Endodermal cell (in vitro differentiated cells): Measurements from ENCODE around the gene SRPRA. TPM values are rescaled to one million over a fixed set of nuclear protein-coding genes. Genes with fewer than 3 reads are reported as not detected.

ENCODE experiments used
- DNase-seq: peaks from one replicate; pipeline ENCODE4 v3.0.0-alpha.2; 2017
- H3K27ac ChIP-seq: 2 replicates; pipeline ENCODE4 v1.5.1; 2013; ENCODE audit warnings: mild to moderate bottlenecking, low read depth, low read length, moderate library complexity
- H3K27me3 ChIP-seq: 2 replicates; pipeline ENCODE4 v1.6.1; 2013; ENCODE audit warnings: mild to moderate bottlenecking, low read length, moderate library complexity; ENCODE audit not compliant: insufficient read depth, control insufficient read depth, poor library complexity, severe bottlenecking
- H3K36me3 ChIP-seq: 2 replicates; pipeline ENCODE4 v1.7.0; 2013; ENCODE audit warnings: mild to moderate bottlenecking, low read length, moderate library complexity; ENCODE audit not compliant: control insufficient read depth, insufficient read depth
- H3K4me1 ChIP-seq: one replicate; pipeline ENCODE4 v1.7.0; 2013; ENCODE audit warnings: low read length; ENCODE audit not compliant: control insufficient read depth, insufficient read depth
- H3K4me3 ChIP-seq: 2 replicates; pipeline ENCODE4 v1.5.1; 2013; ENCODE audit warnings: mild to moderate bottlenecking, low read length, moderate library complexity
- H3K9ac ChIP-seq: 2 replicates; pipeline ENCODE4 v1.6.1; 2013; ENCODE audit warnings: mild to moderate bottlenecking, low read length, moderate library complexity; ENCODE audit not compliant: poor library complexity, severe bottlenecking; ENCODE audit errors: extremely low read depth
- H3K9me3 ChIP-seq: 2 replicates; pipeline ENCODE4 v1.6.1; 2013; ENCODE audit warnings: mild to moderate bottlenecking, low read length, moderate library complexity; ENCODE audit not compliant: control insufficient read depth
- H3K27ac Mint-ChIP-seq: 2 replicates; pipeline ENCODE4 v1.8.0; 2020; ENCODE audit warnings: mixed read lengths
- H3K27me3 Mint-ChIP-seq: 2 replicates; pipeline ENCODE4 v1.8.0; 2021; ENCODE audit warnings: mild to moderate bottlenecking, mixed read lengths; ENCODE audit not compliant: insufficient read depth
- H3K36me3 Mint-ChIP-seq: 2 replicates; pipeline ENCODE4 v1.8.0; 2020; ENCODE audit warnings: low read depth, mixed read lengths
- H3K4me1 Mint-ChIP-seq: 2 replicates; pipeline ENCODE4 v1.8.0; 2020; ENCODE audit warnings: mixed read lengths
- H3K4me3 Mint-ChIP-seq: 2 replicates; pipeline ENCODE4 v1.8.0; 2020; ENCODE audit warnings: mild to moderate bottlenecking, moderate library complexity, mixed read lengths
- H3K9me3 Mint-ChIP-seq: 2 replicates; pipeline ENCODE4 v1.8.0; 2020; ENCODE audit warnings: mild to moderate bottlenecking, mixed read lengths
- WGBS, 2 experiments: methylation state at CpG; one replicate each; pipeline versions ENCODE4 v1.1.5 to v1.1.7; 2013; ENCODE audit warnings: missing lambda C conversion rate in 2 of 2, mixed read lengths in 1 of 2; ENCODE audit not compliant: insufficient coverage in 1 of 2, insufficient read length in 1 of 2; 5-methylcytosine and 5-hydroxymethylcytosine counted together
- total RNA-seq, 2 donors: library from RNA; stranded (reverse); fragmentation: NEBNext Ultra II Directional in 1 of 2; extraction: Animal tissue kit (Norgen Biotek cat#: 25700) in 1 of 2; gene quantifications; 2 replicates in 1 of 2; 3 replicates in 1 of 2; pipeline ENCODE4 v1.2.1, GENCODE V29; 2021
- TF ChIP-seq, protein P1 (sequence below): fragments of 200-600 bp; sonication (generic); conservative IDR thresholded peaks from 2 replicates; pipeline ENCODE4 v1.5.0; 2021; ENCODE audit warnings: antibody characterized with exemption, mild to moderate bottlenecking

SRPRA gene
- total RNA-seq, 2 donors from 2014 or later = 68.4 to 79.2 TPM

DNA sequence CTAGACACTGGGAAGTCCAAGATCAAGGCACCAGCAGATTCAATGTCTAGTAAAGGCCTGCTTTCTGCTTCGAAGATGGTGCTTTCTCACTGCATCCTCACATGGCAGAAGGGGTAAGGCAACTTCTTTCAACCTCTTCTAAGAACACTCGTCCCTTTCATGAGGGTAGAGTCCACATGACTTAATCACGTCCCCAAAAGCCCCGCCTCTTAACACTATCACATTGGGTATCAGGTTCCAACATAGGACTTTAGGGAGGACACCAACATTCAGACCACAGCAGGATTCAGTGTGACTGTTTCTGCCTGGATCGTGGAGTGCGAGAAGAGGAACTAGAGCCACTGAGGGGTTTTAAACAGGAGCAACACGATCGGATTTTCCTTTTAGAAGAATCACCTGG lies 10.5 kb upstream of the SRPRA start:
- Histone ChIP-seq H3K4me1 (no peaks in the 10 kb centered on the region), H3K9ac (no peak overlapping the region), H3K36me3 (peaks cover 26% of the 10 kb centered on the region), H3K4me3 (no peak overlapping the region), H3K27ac (no peak overlapping the region), H3K9me3 (no peaks in the 10 kb centered on the region), H3K27me3 (peaks cover 4% of the 10 kb centered on the region)
- no peaks in the 10 kb centered on the region for H3K9me3 Mint-ChIP-seq
- TF ChIP-seq, protein P1, sequence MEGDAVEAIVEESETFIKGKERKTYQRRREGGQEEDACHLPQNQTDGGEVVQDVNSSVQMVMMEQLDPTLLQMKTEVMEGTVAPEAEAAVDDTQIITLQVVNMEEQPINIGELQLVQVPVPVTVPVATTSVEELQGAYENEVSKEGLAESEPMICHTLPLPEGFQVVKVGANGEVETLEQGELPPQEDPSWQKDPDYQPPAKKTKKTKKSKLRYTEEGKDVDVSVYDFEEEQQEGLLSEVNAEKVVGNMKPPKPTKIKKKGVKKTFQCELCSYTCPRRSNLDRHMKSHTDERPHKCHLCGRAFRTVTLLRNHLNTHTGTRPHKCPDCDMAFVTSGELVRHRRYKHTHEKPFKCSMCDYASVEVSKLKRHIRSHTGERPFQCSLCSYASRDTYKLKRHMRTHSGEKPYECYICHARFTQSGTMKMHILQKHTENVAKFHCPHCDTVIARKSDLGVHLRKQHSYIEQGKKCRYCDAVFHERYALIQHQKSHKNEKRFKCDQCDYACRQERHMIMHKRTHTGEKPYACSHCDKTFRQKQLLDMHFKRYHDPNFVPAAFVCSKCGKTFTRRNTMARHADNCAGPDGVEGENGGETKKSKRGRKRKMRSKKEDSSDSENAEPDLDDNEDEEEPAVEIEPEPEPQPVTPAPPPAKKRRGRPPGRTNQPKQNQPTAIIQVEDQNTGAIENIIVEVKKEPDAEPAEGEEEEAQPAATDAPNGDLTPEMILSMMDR = no peak
- peaks cover 31% of the 10 kb centered on the region for H3K36me3 Mint-ChIP-seq
- H3K27ac Mint-ChIP-seq = no peak overlapping the region
- no peak for DNase-seq
- peaks cover 1% of the 10 kb centered on the region for H3K27me3 Mint-ChIP-seq
- WGBS, 2 experiments = 88 to 90% methylated on average over 8 of the region's 8 CpGs
- no peak overlapping the region for H3K4me3 Mint-ChIP-seq
- peaks cover 10% of the 10 kb centered on the region for H3K4me1 Mint-ChIP-seq

DNA sequence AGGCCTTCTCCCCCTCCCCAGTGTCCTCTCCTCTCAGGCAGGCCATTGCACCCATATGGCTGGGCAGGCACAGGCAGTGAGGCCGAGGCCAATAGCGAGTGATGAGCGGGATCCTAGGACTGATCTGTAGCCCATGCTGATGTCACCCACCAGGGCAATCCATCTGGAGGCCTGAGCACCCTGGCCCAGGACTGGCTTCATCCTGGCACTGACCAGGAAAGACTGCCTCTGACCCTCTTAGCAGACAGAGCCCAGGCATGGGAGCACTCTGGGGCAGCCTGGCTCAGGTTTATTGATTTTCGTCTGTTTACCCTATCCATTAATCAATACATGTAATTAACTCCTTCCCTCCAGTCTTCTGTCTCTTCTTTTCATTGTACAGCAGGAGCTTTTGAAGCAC lies 9.1 kb upstream of the SRPRA start:
- H3K4me3 ChIP-seq = no peak overlapping the region
- no peak overlapping the region for H3K27ac Mint-ChIP-seq
- TF ChIP-seq, protein P1 = no peak
- H3K27me3 Mint-ChIP-seq = peaks cover 1% of the 10 kb centered on the region
- H3K4me1 ChIP-seq = no peaks in the 10 kb centered on the region
- peaks cover 44% of the 10 kb centered on the region for H3K36me3 Mint-ChIP-seq
- no peaks in the 10 kb centered on the region for H3K9me3 ChIP-seq
- H3K36me3 ChIP-seq = peaks cover 39% of the 10 kb centered on the region
- H3K9me3 Mint-ChIP-seq = no peaks in the 10 kb centered on the region
- H3K27me3 ChIP-seq = peaks cover 4% of the 10 kb centered on the region
- no peak overlapping the region for H3K27ac ChIP-seq
- H3K4me3 Mint-ChIP-seq = no peak overlapping the region
- H3K4me1 Mint-ChIP-seq = peaks cover 7% of the 10 kb centered on the region
- WGBS, 2 experiments = 95 to 100% methylated on average over 2 to 4 of the region's 4 CpGs
- DNase-seq = no peak
- no peak overlapping the region for H3K9ac ChIP-seq

- Histone ChIP-seq H3K36me3 (peaks cover 44% of the 10 kb centered on the region), H3K9ac (no peak overlapping the region), H3K4me1 (no peaks in the 10 kb centered on the region), H3K27ac (no peak overlapping the region), H3K4me3 (no peak overlapping the region), H3K27me3 (peaks cover 4% of the 10 kb centered on the region), H3K9me3 (no peaks in the 10 kb centered on the region)
- H3K4me1 Mint-ChIP-seq = peaks cover 5% of the 10 kb centered on the region
- H3K4me3 Mint-ChIP-seq = no peak overlapping the region
- H3K27ac Mint-ChIP-seq = no peak overlapping the region
- peaks cover 48% of the 10 kb centered on the region for H3K36me3 Mint-ChIP-seq
- H3K9me3 Mint-ChIP-seq = no peaks in the 10 kb centered on the region
- H3K27me3 Mint-ChIP-seq = peaks cover 1% of the 10 kb centered on the region
- 94 to 96% methylated on average over 11 of the region's 11 CpGs for WGBS, 2 experiments
- DNase-seq = no peak
- TF ChIP-seq, protein P1 = no peak
Observed at GRCh38 chr11:126277322-126277721, 8.6 kb upstream of the SRPRA start.
